ENCODE results near the gene FNBP1. TPM values are rescaled to one million over a fixed set of nuclear protein-coding genes. Genes with fewer than 3 reads are reported as not detected.
A peak's percentile ranks its signal among the peaks of the same experiment; 100 is the strongest.

FNBP1 gene
- total RNA-seq, 1 experiment from 2014 or later: 36.5 TPM

GRCh38 chr9:130084337-130084736 lies 41.3 kb upstream of the FNBP1 start:
- Histone ChIP-seq H3K4me1 (ENCODE audit: insufficient read depth, low read length) (no peaks in the 10 kb centered on the region), H3K4ac (ENCODE audit: low read depth, low read length) (no peak overlapping the region), H3T11ph (ENCODE audit: low read length) (no peak overlapping the region), H2BK120ac (ENCODE audit: low read depth, low read length, poor library complexity, severe bottlenecking) (no peak overlapping the region), H4K20me1 (ENCODE audit: control insufficient read depth, insufficient read depth, insufficient read length) (no peaks in the 10 kb centered on the region), H4K5ac (ENCODE audit: insufficient read length, low read depth, low read length) (no peak overlapping the region), H3K79me2 (ENCODE audit: insufficient read depth, low read length) (no peaks in the 10 kb centered on the region), H2BK15ac (ENCODE audit: low read depth, low read length) (no peak overlapping the region), H4K8ac (replicated peaks; ENCODE audit: insufficient read length, low read depth, low read length) (no peak overlapping the region), H2AK5ac (ENCODE audit: insufficient read length, low read length) (no peak overlapping the region), H2BK5ac (ENCODE audit: insufficient read length, low read length) (no peak overlapping the region), H3K9me3 (ENCODE audit: control insufficient read depth, low read depth, low read length) (no peaks in the 10 kb centered on the region), H3K9ac (ENCODE audit: extremely low read depth, insufficient read length, low read length) (no peak overlapping the region), H3K23ac (ENCODE audit: insufficient read length, low read depth, low read length) (no peak overlapping the region), H4K91ac (ENCODE audit: insufficient read length, low read depth, low read length) (no peak overlapping the region), H3K14ac (ENCODE audit: insufficient read depth, low read length) (no peak overlapping the region), H3K56ac (ENCODE audit: insufficient read length, low read depth, low read length) (no peak overlapping the region), H3K79me1 (ENCODE audit: insufficient read depth, low read depth, low read length, poor library complexity, severe bottlenecking) (no peaks in the 10 kb centered on the region), H3K27me3 (ENCODE audit: insufficient read depth, low read length) (no peaks in the 10 kb centered on the region), H3K27ac (ENCODE audit: insufficient read length, low read depth, low read length) (no peak overlapping the region), H3K23me2 (ENCODE audit: insufficient read length, low read depth, low read length, poor library complexity, severe bottlenecking) (no peaks in the 10 kb centered on the region), H3K18ac (ENCODE audit: insufficient read length, low read depth, low read length) (no peak overlapping the region), H3K4me2 (ENCODE audit: insufficient read depth, insufficient read length, low read length) (no peak overlapping the region), H2AFZ (ENCODE audit: low read length) (no peak overlapping the region), H2BK20ac (ENCODE audit: low read depth, low read length, poor library complexity, severe bottlenecking) (no peak overlapping the region), H2BK12ac (ENCODE audit: insufficient read length, low read depth, low read length) (no peak overlapping the region)
- no CpG with 5 or more reads among the region's 7 CpGs for WGBS (ENCODE audit: extremely low coverage, insufficient read length, low lambda C conversion rate)
- no peak overlapping the region for H3K4me3 Mint-ChIP-seq
- no peak for TF ChIP-seq CTCF (conservative IDR thresholded peaks at IDR 0.05)
- DNase-seq: no peak
- no peaks in the 10 kb centered on the region for H3K4me1 Mint-ChIP-seq
- H3K27me3 Mint-ChIP-seq (ENCODE audit: low read depth): no peaks in the 10 kb centered on the region
- H3K27ac Mint-ChIP-seq: peak overlapping the region in 1 of 3 experiments; percentile 68; a peak in 1 of 7 replicates
- peaks cover 12 to 53% (median 39%) of the 10 kb centered on the region in 3 experiments; a peak in 6 of 7 replicates for H3K36me3 Mint-ChIP-seq (ENCODE audit: insufficient read depth in 1 of 3, low read depth in 3 of 3)
- no peaks in the 10 kb centered on the region for H3K9me3 Mint-ChIP-seq
